Fibroblast of skin of right biceps (primary cell): ENCODE results near the gene PIGU.

Experiments used
- DNase-seq: peaks from one replicate; pipeline ENCODE4 v3.0.0-alpha.2; 2013

Gene PIGU

GRCh38 chr20:34654207-34654744 is 22.6 kb downstream of the PIGU start:
- no peak for DNase-seq

- no peak for DNase-seq
Observed at GRCh38 chr20:34651200-34651599, 25.7 kb downstream of the PIGU start.

DNA sequence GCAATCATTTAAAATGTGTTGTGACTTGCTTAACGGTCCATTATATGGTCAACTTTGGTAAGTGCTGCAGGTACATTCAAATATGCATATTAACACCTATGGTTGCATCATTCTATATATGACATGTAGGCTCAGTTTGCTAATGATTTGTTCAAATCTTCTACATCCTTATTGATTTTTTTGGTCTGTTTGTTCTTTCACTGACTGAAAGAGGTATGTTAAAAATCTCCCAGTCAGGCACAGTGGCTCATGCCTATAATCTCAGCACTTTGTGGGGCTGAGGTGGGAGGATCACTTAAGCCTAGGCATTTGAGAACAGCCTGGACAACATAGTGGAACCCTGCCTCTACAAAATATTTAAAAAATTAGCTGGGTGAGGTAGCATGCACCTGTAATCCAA is 29.2 kb downstream of the PIGU start:
- no peak for DNase-seq

DNA sequence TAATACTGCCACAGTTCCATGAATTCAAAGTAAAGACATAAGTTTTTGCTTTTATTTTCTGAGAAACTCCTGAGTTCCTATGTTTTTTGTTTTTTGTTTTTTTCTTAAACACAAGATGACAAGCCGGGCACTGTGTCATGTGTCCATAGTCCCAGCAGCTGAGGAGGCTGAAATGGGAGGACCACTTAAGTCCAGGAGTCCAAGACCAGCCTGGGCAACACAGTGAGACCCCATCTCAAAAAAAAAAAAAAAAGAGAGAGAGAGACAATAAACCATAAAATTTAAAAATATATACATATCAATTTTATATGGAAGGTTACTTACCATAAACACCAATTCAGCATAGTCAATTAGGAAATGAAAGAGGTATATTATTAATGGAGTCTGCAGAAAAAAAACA is 31.9 kb downstream of the PIGU start:
- DNase-seq, result no peak

- DNase-seq, result no peak
Observed at GRCh38 chr20:34644345-34644744, 32.5 kb downstream of the PIGU start.

- peak; percentile 31 for DNase-seq
Observed at GRCh38 chr20:34643928-34644327, 33.0 kb downstream of the PIGU start.

- no peak for DNase-seq
Observed at GRCh38 chr20:34642009-34642408, 34.9 kb downstream of the PIGU start.

DNA sequence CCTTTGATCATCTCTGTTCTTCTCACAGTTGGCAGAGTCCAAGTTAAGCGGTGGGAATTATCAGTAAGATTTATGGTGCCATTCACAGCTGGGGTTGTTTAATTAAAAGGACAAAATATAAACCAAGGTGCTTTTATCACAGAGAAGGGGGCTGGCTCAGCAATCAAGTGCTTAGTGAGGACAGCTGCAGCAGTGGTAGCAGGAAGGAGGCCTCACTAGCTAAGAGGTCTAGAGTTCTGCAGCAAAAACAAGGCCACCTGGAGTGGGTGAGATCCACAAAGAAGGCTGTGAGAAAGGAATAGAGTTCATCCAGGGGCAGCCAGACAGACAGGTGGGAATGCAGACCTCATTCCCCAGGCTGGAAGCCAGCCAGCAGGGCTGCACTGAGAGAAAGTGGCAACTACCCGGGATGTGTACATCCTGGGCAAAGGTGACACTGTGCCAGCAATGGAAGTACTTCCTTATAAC is 37.1 kb downstream of the PIGU start:
- no peak for DNase-seq

DNA sequence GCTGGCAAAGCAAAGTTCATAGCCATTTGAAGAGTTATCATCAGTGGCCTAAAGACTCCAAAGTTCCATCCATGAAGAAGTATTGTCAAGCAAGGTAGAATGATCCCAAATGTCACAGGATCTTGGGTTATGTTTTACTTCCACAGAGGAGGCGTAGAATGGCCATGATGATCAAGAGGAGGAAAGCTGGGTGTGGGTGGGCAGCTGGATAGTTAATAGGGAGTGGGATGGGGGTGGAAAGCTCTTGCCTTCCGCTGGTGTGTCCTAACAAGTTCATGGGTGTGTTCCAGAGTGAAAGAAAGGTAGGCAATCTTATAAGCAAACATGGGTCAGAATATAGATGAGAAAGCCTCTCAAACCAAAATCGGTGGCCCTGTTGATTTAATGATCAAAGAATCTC is 38.4 kb downstream of the PIGU start:
- no peak for DNase-seq

GRCh38 chr20:34638039-34638292 is 38.9 kb downstream of the PIGU start:
- no peak for DNase-seq

GRCh38 chr20:34637245-34638038 is 39.5 kb downstream of the PIGU start:
- DNase-seq, result peak; percentile 51

GRCh38 chr20:34636648-34637047 is 40.2 kb downstream of the PIGU start:
- no peak for DNase-seq

DNA sequence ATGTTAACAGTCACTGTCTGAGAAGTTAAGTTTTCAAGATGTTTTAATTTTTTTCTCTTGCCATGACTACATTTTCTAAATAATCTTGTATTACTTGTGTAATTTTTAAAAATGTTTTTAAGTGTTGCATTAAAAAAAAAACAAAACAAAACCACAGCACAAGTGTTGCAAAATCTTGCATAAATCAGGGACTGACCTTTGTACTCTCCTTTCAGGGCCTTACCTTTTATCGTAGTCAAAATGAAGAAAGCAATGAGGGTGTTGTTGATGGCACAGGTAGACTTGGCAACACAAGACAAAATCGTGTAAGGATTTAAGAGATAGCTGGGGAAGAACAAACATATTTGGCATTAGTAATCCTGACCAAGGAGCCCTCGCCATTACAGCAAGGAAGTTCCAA is 42.5 kb downstream of the PIGU start:
- DNase-seq, result no peak

DNA sequence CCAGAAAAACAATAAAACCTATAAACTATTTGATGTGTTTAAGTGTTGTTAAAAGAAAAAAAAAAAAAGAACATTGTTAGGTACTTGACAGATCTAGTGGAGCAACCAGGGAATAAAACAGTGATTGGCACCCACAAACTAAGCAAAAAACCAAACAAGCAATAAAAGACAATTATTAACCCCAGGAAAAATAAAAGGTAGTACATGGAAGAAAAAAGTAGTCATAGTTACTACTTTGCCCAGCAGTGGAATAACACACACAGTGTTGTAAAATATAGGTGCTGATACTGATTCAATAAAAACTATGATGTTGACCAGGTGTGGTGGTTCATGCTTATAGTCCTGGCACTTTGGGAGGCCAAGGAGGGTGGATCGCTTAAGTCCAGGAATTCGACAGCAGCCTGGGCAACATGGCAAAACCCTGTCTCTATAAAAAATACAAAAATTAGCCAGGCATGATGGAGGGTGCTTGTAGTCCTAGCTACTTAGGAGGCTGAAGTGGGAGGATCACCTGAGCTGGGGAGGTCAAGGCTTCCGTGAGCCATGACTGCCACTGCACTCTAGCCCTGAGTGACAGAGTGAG is 43.9 kb downstream of the PIGU start:
- no peak for DNase-seq

DNA sequence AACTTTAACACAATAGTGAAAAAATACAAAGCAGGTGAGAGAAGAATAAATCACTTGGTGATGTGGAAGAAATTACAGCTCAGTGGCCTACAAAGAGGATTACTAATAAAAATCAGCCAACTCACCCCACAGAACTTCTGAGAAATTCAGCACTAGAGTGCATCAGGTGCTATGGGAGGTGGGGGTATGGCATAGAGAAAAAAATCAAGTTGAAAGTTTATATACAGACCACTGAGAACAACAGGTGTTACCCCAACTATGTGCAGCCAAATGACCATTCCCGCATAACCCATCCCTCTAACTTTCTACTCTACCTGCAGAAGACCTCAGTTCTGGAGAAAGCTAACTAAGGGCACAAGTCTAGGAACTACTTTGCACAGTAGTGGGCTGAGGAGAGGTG is 47.0 kb downstream of the PIGU start:
- DNase-seq, result no peak

DNA sequence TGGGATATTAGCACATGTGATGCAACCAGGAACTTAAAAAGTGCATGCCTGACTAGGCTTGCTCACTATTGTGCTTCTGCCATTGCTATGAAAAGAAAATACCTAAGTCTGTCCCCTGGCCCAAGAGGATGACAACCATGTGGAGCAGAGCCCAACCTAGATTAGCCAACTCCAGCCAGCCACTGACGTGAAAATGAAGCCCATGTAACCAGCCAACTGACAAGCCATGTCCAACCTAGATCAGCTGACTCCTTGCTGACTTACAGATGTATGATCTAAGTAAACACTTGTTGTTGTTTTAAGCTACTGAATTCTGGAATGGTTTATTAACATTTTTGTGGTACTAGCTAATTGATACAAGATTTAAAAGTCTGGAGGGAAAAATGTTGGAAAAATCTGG is 47.5 kb downstream of the PIGU start:
- DNase-seq, result peak; percentile 29

GRCh38 chr20:34628026-34628425 is 48.9 kb downstream of the PIGU start:
- DNase-seq, result no peak

DNA sequence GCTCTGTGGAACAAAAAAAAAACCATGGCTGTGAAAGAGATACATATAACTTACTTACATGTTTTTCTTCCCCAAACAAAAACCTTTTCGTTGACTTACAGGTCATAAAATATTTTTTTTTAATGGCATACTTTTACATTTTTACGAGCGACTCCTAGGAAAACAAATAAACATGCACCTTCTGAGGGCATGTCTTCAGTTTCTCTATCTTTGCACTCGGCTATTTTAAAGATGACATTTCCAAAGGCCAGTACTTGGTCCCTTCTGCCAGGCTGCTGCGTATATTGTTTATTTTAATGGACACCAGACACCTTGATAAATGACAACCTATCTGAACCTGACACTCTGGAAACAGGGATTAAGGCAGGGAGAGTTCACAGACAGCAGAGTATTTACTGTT is 49.4 kb downstream of the PIGU start:
- no peak for DNase-seq

DNA sequence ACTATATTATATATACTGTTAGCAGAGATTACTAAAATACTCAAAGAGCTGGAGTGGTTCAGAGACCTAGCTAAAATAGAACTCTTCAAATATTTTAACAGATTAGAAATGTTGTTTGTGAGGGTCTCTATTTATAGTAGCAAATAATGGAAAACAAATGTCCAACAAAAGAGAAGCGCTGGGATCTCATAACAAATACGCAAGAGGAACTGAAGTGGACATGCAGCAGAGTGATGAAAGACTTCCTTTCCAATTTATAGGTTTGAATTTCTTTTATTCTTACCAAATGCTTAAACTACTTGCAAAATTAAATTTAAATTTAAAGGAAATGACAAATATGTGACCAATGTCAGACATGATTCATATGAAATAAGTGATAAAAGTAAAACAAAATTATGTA is 49.9 kb downstream of the PIGU start:
- DNase-seq, result no peak

GRCh38 chr20:34624629-34625028 is 52.3 kb downstream of the PIGU start:
- DNase-seq, result no peak

GRCh38 chr20:34622821-34623451 is 54.0 kb downstream of the PIGU start:
- no peak for DNase-seq

DNA sequence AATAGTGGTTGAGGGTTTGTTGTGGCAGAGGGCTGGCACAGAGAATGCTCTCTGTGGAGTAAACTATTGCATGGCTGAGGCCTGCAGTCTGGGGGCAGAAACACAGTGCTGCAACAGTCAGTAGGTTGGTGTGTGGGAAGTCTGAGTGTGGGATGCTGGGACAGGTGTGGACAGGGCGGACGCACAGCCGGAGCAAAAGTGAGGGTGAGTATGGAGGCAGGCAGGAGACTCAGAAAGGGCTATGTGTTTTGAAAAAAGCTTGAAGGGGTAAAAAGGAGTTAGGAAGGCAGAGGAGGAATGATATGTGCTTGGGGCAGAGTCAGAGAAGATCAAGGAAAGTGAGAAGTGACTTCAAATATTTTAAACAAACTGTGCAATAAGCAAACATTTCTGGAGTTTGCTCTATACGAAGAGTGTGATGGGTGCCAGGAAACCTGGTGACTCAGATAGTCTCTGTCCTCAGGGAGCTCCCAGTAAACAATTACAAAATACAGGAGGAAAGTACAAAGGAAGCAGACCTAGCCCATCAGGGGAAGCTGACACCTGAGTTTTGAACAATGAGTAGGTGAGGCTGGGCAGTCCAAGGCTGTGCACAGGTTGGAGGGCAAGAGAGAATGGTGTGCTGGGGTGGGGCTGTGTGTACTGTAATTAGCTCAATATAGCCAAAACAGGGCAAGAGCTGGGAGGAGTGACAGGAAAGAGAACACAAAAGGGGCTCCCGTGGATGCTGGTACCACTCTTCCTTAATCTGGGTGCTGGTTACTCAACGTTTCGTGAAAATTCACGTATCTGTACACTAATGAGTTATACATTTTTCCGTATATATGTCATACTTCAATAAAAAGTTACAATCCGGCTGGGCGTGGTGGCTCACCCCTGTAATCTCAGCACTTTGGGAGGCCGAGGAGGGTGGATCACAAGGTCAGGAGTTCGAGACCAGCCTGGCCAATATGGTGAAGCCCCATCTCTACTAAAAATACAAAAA is 55.2 kb downstream of the PIGU start:
- DNase-seq, result peak; percentile 22

DNA sequence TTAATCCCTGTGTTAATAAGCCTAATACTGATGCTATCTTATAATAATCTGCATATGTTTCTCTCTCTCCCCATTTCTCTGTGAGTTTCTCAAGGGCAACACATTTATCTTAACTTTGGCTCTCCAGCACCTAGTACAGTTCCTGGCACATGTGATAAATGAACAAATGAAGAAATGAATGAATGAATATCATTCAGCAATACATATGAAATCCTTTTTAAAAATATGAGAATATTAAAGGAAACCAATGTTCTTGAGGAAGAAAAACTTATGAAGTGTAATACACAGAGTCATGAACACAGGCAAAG is 55.9 kb downstream of the PIGU start:
- no peak for DNase-seq
